Ecto neural progenitor cell (in vitro differentiated cells): ENCODE measurements around the gene PTAR1.

ENCODE experiments used
- DNase-seq: peaks from one replicate; pipeline ENCODE4 v3.0.0-alpha.2; 2018; ENCODE audit warnings: low spot score

The PTAR1 gene

DNA sequence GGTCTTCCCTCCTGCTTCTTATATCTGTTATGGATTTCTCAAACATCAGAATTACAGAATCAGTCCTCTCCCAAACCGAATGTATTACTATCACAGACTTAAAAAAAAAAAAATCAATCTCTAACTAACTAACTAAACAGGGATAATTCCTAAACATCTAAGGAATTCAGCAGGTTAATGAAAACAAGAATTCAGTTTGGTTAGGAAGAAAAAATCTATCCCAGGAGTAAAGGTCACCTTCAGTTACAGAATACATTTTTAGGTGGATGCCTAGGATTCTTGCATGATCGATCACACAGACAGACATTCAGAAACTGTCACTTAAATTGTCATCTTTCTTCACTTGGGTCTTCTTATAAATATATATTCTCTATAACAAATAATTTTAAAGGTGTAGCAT, 11.5 kb downstream of the PTAR1 start:
- DNase-seq: no peak

DNA sequence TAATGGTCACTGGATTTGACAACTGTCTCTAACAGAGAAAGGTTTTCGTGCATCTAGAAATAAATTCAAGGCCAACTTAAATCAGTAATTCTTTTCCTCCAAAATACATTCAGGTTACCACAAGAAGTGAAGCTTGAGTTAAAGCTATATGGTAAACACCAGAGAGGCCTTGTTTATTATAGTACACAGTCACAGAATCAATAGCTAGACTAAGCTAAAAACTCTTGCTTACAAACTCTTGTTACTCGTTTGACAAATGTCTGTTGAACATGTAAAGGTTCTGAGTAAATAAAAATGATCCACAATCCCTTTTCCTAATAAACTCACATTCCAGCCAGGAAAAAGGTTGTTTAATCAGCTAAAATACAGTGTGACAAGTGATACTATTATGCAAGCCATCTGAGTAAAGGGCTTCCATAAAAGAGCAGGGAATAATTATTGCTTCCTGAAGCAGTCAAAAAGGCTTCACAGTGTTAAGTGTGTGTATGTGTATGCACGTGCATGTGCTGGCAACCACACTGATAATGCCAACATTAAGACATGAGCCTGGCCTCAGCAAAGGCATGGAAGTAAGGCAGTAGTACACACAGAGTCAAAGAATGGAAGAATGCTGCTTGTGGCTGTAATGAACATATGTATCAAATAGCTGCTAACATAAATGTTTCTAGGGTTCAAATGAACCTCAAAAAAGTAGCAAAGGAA, 12.8 kb downstream of the PTAR1 start:
- no peak for DNase-seq

DNA sequence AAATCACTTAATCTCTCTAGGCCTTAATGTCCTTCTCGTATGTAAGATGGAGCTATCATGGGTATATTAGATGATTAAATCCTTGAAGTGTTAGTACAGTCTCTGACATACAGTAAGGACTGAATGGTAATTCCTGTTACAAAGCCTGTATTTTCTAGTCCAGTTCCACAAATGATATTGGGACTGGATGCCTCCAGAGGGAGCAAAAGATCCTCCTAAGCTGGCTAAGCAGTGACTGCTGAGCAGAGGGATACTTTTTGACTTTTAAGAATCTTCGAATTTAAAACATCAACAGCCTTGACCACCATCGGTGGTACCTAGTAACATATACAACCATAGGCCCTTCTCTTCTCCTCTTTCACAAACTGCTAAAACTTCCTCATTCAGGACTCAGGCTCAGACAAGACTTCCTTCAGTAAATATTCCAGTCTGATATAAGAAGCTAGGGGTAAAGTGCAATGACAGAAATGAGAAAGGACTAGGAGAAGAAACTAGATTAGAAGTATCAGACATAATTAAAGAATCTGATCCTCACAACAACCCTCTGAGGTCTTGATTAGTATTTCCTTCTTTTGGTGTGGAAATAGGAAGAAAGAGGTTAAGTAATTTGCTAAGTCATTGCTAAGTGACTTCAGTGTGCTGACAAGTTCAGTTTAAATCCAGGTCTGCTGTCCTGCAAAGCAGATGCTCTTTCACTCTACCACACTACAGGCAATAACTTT, 13.9 kb downstream of the PTAR1 start:
- DNase-seq: no peak

DNA sequence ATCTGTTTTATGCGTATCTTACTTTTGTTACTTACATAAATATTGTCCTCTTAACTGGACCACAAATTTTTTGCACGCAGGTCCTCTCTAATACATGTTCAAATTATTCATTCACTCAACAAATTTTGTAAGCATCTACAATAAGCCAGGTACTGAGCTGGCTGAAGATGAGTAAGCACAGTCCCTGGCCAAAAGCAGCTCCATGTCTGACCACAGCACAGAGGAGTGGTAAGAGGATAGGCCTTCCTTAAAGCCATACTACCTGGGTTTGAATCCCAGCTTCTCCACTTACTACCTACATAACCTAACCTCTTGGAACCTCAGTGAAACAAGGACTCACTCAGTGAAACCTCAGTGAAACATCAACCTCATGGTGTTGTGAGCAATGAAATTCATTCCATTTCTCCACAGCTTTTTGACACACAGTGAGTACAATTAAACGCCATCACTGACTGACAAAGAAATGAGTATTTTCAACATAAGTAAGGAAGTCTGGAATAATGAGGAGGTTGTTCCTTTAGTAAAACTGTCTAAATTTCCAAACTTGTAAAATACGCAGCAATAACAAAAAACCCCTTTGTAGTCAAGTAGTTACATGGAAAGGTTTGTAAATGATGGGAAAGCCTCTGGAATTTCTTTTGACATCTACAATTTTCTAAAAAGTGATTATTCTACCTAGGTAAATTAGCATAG, 15.0 kb downstream of the PTAR1 start:
- no peak for DNase-seq

DNA sequence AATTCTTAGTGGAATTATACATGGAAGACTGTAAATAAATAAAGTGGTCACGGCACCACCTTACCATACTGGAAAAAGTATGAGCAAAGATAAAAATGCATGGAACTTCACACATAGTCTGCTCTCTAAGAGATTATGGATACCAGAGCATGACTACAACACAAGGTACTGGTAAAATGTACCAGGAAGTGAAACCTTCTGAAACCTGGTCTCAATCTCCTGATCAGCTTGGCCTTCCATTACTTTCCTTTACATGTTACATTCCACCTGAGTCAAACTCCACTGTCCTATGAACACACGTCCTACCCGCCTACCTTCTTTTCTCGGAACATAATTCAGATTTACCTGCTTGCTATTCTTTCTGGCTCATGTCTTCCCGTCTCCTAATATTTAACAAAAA, 15.9 kb downstream of the PTAR1 start:
- no peak for DNase-seq

DNA sequence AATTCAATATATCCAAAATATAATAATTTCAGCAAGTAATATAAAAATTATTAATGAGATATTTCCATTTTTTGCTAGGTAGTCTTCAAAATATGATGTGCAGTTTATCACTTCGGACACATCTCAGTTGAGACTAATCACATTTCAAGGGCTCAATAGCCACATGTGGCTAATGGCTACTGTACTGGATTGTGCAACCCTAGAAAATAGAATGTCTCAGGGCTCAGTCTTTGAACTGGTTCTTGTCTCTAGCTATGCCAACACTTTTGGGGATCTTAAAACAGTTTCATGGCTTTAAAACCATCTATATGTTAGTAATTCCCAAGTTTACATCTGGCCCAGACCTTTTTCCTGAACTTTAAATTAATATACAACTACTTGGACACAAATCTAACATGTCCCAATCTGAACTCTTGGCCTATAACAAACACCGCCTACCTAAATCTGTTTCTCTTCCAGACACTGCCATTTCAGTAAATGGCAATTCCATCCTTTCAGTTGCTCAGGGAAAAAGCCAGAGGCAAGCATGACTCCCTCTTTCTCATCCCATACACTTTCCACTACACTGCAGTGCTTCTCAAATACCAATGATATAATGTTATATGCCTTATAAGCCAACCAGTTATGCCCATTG, 18.8 kb downstream of the PTAR1 start:
- no peak for DNase-seq

DNA sequence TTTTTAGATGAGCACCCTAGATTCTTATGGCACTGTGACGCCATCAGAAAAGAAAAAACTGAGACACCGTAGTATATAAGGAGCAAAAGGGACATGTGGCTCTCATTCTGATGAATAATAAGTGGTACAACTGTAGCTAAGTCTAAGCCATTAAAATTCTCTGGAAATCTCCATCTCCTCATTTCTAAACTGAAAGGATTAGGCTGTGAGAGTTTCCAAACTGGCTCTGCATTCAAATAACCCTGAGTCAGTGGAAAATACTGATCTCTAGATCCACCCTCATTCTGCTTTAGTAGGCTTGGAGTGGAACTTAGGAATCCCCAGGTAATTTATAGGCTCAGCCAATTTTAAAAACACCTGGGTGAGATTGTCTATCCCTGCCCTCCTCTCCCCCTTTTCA, 28.5 kb downstream of the PTAR1 start:
- DNase-seq: no peak

DNA sequence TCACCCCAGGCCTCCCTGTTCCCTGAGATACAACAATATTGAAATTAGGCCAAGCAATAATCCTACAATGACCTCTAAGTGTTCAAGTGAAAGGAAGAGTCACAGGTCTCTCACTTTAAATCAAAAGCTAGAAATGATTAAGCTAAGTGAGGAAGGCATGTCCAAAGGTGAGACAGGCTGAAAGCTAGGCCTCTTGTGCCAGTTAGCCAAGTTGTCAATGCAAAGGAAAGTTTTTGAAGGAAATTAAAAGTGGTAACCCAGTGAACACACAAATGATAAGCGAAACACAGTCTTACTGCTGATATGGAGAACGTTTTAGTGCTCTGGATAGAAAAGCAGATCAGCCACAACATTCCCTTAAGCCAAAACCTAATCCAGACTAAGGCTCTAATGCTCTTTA, 39.8 kb downstream of the PTAR1 start:
- DNase-seq: no peak

DNA sequence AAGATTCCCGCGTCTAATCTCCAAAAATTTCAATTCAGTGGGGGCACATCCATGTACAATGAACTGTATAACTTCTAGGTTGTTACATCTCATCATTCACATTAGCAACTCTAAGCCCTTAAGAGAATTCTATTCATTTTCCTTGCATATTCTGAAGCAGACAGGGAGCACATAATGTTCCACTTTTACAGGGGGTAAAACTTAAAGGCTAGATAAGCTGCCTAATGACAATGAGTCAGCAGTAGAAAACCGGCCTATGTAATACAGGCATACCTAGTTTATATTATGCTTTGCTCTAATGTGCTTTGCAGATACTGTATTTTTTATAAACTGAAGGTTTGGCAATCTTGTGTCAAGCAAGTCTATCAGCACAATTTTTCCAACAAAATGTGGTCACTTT, 40.4 kb downstream of the PTAR1 start:
- DNase-seq: no peak

DNA sequence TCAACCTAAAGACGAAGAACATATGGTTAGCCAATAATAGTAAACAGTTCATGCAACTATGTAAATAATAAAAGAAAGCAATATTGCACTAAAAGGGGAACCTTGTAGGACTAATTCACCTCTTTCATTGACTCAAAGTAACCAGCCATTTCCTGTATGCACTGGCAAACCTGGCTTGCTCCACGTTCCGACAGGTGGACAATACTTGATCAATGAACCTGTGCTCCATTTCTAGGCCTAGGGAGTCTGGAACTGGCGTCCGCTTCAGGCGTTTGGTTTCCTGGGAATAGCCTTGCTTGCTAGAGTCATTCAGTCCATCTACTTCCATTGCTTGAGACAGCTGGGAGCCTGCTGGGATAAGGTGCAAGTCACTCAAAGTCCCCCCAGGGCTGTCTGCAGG, 41.6 kb downstream of the PTAR1 start:
- DNase-seq: no peak

DNA sequence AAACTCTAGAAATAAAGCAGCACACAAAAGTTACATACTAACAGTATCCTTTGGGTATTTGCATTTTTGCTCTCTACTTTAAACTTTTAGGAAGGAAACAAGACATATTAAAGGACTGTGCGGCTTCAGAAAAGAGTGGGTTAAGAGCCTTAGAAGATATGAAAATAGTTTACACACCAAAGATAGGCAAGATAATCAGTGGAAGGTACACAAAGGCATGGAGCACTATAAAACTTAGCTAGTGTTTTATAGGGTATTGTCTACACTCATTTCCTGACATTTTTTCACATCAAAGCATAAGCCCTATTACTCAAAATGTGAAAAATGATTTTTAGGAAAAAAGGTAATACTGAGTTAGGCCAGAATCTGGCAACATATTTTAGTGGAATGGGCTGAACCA, 44.0 kb downstream of the PTAR1 start:
- no peak for DNase-seq

DNA sequence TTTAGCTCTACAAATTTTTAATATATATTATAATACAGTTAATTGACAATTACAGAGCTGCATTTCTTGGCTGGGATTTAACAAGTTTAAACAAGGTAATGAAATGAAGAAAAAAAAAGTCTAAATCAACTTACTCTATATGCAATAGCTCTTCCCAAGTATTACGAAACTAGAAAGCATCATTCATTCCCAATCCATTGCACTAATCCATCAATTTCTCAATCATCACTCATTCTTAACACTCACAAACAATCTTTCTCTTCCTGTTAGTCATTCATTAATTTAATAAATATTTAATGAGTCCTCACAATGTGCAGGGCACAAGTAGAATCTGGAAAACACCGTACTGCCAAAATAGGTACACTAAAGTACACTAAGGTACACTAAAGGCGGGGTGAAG, 44.7 kb downstream of the PTAR1 start:
- DNase-seq: no peak

DNA sequence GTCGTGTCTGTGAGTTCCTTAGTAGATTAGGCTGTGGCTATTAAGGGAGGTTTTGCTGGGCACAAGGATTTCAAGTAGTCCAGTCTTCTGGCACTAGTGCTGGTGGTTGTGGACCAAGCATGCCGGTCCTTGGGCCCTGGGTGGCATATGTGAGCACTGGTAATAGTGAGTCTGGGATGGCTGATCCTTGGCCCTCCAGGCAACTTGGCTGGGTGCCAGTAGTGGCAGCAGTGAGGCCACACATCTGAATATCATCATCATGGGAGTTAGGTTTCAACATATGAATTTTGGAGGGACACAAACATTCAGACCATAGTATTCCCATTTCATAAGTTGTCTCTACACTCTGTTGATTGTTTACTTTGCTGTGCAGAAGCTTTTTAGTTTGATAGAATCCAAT, 62.3 kb downstream of the PTAR1 start:
- DNase-seq: no peak

DNA sequence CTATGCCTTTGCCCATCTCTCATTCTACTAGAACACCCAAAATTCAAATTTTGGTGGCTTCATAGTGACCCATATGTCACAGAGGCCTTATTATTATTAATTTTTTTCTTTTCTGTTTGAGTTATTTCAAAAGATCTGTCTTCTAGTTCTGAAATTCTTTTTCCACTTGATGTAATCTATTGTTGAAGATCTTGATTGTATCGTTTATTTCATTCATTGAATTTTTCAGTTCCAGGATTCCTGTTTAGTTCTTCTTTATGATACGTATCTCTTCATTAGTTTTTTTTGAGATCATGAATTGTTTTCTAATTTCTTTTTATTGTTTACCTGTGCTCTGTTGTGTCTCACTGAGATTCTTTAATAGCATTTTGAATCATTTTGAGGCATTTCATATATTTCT, 63.0 kb downstream of the PTAR1 start:
- no peak for DNase-seq

DNA sequence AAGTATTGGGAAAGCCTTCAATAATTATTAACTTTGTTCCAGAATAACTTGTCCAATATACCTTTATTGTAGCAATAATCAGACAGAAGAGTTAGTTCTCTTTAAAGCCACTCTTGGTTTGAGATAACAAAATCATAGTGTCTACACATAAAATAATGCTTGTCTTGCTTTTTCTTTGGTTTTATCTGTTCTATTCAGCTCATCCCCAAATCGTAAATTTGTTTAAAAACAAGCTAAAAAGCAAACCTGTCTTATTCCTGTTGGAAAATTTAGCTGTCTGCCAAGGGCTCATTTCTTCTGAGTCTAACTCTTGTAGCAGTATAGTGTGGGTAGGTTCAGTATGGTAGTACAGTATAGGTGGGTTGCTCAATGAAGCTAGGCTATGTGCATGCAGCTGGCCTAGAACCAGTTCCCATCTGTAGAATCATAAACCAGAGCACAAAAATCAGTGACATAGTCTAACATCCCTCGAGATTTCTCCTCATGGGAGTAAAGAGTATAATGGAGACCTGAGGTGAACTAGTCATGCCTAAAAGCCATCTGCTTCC, 69.7 kb downstream of the PTAR1 start:
- no peak for DNase-seq

DNA sequence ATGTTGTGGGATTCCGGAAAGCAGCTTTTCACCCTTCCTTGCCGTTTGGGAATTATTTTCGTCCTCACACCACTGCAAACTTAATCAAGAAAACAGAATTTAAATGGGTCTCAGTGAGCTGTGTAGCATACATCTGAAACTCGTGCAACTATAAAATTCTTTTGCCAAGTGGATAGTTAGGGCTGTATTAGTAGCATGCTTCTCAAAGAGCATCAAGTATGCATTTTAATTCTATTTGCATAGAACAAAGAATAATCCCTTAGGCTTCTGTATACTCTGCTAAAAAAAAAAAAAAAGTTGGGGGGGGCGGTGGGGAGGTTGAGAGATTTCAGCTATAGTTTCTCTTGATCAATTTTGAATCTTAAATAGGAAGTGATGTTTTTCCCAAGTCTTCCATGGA, 75.9 kb downstream of the PTAR1 start:
- DNase-seq: no peak

DNA sequence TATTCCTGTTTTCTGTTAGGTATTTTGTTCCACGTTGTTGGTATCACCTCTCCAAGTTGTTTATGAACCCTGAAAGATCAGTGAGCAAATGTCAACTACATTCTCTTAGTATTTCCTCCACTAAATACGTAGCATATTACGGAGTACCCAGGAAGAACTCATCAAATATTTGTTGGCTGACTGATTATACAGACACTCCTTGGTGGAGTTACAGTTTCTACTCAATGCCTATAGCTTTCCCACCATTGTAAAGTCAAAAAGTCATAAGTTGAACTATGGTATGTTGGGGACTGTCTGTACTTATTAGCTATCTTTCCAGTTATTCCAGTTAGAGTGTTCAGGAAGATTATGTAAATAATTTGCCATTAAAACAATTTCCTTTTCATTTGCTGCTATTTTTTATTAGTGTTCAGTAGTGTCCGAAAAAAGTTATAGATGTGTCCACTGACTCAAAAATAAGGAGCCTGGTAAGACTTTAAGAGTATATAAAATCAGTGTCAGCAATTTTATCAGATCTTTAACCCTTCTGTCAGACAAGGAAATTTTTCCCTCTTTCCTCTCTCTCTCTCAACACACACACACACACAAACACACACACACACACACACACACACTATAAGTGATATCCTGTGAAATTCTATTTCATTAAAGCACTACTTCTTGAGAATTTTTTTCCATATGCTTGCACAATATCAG, 80.8 kb downstream of the PTAR1 start:
- DNase-seq: no peak

DNA sequence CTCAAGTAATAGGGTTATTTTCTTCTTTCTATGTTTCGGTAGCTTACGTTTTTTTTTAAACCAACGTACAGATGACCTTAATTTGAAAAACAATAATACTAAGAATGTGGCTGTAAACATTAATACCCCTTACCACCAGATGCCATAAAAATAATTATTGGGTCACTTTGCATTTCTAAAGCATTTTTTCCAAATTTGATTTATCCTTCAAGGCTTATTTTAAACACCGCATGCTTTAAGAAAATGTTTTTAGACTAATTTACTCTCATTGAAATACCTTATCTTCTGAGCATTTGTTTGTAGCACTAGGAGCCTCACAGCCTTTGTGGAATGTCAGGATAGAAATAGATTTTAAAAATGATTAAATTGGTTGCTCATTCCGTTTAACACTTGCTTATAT, 81.9 kb downstream of the PTAR1 start:
- DNase-seq: no peak

DNA sequence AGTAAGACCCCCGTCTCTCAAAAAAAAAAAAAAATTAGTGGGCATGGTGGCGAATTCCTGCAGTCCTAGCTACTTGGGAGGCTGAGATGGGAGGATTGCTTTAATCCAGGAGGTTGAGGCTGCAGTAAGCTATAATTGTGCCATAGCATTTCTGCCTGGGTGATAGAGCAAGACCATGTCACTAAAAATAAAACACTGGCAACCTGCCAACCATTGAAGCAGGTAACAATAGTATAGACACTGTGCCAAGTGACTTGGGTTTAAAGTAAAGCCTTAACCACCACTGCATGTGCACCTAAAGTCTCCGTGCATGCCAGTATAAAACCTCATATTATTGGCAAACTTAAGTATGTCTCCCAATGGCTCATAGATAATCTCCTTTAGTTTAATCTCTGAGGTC, 84.2 kb downstream of the PTAR1 start:
- DNase-seq: no peak

DNA sequence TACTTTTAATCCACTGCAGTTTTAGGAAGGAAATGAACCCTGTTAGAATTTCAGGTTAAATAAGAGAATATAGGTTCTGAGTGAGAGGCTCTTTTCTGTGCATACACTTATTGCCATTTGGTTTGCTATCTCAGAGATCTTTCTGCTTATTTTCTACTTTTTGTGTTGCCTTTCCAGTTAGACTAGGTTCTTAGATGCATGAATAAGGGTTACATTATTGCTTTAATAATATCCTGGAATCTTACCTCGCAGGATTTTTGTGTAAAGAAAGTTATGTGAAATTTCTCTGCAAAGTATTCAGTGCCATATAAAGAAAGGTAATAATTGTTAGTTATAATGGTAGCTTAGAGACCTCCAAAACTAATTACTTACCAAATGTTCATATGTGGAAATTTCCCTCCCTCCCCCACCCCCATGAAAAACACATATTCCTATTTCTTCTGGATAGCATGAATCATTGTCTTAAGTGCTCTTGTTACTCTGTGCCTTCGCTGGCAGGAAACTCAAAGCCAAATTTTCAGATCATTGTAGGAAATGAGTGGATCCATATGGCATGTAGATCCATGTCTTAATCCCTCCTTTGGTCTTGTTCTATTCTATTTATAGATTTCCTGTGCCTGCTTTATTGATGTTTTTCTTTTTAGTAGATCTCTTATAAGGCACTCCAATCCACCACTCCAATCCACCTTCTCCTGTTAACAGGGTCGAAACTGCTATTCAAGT, 84.9 kb downstream of the PTAR1 start:
- no peak for DNase-seq

DNA sequence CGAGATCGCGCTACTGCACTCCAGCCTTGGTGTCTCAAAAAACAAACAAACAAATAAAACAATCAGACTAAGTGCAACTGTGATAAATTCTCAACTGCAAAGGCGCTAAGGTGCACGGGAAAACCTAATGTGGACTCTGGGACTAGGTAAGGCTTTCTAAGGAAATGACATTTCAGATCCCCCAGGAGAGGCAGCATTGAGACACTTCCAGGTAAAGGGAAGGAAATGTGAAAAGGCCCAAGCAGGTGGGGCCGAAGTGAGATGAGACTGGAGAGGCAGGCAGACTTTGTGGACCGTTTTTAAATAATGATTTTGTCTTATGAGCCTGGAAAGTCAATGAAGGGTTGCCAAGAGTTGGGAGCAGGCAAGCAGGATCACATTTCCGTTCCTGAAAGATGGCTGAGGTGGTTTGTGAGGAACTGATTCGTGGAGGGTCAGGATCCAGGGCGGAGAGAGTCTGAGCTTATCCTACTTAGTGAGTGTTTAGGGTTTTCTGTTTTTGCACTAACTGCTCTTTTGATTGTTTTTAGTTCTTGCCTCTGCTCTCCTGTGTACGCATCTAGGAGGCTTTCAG, 85.6 kb downstream of the PTAR1 start:
- no peak for DNase-seq
